A204.1 (cell line): ENCODE measurements around the gene SLC39A6.
A peak's percentile ranks its signal among the peaks of the same experiment; 100 is the strongest.
"Not testable (repeated sequence)": the region's sequence is repeated elsewhere in the genome, so short reads cannot be mapped to it uniquely, and the experiment has no call there.

ENCODE experiments used
- FAIRE-seq: peaks from 2 replicates; lab custom pipeline; 2012; peaks lifted over from hg19 to GRCh38; lab: Jason Lieb, UNC

The SLC39A6 gene, protein sequence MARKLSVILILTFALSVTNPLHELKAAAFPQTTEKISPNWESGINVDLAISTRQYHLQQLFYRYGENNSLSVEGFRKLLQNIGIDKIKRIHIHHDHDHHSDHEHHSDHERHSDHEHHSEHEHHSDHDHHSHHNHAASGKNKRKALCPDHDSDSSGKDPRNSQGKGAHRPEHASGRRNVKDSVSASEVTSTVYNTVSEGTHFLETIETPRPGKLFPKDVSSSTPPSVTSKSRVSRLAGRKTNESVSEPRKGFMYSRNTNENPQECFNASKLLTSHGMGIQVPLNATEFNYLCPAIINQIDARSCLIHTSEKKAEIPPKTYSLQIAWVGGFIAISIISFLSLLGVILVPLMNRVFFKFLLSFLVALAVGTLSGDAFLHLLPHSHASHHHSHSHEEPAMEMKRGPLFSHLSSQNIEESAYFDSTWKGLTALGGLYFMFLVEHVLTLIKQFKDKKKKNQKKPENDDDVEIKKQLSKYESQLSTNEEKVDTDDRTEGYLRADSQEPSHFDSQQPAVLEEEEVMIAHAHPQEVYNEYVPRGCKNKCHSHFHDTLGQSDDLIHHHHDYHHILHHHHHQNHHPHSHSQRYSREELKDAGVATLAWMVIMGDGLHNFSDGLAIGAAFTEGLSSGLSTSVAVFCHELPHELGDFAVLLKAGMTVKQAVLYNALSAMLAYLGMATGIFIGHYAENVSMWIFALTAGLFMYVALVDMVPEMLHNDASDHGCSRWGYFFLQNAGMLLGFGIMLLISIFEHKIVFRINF

GRCh38 chr18:36129300-36130038 is at the start of gene SLC39A6, which contains the start of gene ELP2:
Gene SLC39A6, minus strand, starts transcription at chr18:36129340. Its CDS starts 2,333 bp downstream, at chr18:36127007.
Gene ELP2, plus strand, starts transcription at chr18:36129899. Its CDS starts 35 bp downstream, at chr18:36129934.
- no peak for FAIRE-seq

GRCh38 chr18:36177913-36178312 is 48.8 kb upstream of the SLC39A6 start:
- FAIRE-seq = no peak

DNA sequence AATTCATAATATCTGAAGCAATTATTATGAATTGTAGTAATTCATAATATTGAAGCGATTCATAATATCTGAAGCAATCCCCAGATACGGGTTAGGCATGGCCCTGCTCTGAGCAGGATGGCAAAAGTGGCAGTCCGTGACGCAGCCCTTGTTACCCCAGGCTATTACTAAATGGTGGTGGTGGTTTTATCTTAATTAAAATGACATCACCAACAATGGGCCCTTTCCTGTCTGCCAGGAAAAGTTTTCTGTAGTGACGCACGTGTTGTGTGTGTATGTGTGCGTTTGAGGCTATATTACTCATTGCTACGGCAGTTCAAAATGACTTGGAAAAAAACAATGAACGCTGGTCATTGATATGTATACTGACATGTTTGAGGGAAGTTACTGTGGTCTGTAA is 47.6 kb upstream of the SLC39A6 start:
- no peak for FAIRE-seq

- FAIRE-seq = no peak
Observed at GRCh38 chr18:36176177-36176584, 47.0 kb upstream of the SLC39A6 start.

GRCh38 chr18:36175481-36175880 is 46.3 kb upstream of the SLC39A6 start:
- no peak for FAIRE-seq

DNA sequence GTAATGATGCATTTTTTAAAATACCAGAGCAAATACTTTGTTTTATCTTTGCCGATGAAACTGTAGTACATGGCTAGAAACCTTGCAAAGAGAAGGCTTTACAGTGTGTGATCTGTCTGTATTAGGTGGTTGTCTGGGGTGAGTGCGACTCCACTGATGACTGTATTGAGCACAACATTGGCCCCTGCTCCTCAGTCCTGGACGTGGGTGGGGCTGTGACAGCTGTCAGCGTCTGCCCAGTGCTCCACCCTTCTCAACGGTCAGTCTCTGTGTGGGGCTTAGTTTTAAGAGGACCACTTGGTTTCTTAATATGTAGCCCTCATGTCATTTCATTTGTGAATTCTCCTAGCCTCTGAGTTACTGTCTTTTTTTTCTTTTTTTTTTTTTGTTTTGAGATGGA is 40.8 kb upstream of the SLC39A6 start:
- FAIRE-seq = no peak

GRCh38 chr18:36168296-36168695 is 39.2 kb upstream of the SLC39A6 start:
- not testable (repeated sequence) for FAIRE-seq

- no peak for FAIRE-seq
Observed at GRCh38 chr18:36167692-36168218, 38.6 kb upstream of the SLC39A6 start.

DNA sequence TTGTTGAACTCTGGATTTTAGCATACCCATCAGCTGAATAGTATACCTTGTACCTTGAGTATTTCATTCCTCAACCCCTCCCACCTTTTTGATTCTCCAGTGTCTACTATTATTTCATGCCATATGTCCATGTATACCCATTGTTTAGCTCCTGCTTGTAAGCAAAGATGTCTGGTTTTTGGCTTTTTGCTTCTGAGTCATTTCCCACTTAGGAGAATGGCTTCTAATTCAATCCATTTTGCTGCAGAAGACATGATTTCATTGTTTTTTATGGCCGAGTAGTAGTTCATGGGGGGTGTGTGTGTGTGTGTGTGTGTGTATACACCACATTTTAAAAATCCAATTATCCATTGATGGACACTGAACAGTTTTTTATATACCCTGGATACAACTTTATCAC is 33.8 kb upstream of the SLC39A6 start:
- no peak for FAIRE-seq

- FAIRE-seq = no peak
Observed at GRCh38 chr18:36160959-36161371, 31.8 kb upstream of the SLC39A6 start.

DNA sequence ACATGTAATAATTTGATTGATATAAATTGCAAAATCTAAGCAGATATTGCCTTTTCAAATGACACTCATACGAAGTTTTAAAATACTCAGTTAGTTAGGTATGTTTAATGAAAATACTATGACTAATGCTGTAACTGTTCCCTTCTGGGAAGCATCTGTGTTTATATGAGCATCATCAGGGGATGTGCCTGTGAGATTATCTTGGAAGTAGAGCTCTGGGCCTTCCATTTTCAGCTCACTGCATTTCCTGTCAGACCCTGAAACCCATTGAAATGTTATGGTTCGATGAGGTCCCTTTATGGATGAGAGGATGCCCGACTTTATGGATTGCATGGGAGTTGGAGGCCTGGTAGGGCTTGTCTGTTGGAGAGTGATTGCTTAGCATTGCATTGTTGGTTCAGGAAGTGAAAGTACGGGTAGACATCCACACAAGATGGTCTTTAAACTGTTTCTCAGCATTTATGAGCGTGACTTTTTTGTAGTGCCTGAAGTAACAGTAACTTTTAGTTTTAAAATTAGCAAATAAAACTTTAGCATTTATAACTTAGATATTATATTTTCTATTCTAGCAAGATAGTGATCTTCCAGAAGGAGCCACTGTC is 29.2 kb upstream of the SLC39A6 start:
- no peak for FAIRE-seq

DNA sequence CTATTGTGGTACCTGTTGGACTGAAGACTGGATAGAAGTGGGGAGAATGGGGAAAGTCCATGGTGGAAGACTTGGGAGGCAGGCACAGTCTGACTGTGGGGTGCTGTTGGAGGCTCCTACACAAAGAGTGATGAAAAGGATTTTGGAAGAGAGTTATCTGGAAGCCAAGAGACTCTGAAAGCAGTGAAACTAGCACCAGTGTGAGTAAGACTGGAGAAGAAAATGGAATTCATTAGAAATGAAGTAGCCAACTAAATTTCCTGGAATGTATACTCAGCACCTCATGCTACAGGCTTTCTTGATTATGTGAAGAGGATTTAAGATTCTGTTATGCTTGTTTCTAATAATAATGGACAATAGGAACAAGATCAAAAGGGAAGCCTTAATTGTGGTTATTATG is 28.3 kb upstream of the SLC39A6 start:
- FAIRE-seq = no peak

DNA sequence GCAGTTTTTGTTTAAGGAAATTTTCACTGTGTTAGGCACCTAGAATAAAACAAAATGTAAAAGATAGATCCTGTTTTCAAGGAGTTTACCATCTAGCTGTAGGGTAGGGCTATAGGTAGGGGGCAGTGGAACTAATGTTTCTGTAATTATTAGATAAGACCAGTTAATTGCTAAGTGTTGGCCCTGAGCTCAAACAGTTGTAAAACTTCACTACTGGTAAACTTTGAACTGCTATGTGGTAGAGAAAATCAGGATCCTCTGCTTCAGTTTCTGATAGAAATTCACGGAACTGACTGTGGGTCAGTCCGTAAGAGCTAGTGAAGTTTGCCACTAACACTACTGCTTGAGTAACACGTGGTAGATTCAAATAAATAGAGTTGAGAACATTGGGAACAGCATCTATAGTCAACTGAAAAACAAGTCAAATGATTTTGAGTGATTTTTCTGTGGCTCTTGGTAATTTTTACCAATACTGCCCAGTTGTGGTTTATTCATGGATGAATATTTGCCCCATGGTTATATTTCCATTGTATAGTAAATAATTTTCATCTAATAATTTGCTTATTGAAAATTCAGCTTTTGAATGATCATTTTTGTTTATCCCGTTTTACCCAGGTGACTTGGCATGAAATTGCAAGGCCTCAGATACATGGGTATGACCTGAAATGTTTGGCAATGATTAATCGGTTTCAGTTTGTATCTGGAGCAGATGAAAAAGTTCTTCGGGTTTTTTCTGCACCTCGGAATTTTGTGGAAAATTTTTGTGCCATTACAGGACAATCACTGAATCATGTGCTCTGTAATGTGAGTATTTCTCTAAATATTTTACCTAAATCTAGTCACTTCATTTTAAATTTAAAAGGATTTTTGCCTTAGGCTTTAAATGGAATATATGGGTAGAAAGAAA is 27.0 kb upstream of the SLC39A6 start:
- FAIRE-seq = no peak

DNA sequence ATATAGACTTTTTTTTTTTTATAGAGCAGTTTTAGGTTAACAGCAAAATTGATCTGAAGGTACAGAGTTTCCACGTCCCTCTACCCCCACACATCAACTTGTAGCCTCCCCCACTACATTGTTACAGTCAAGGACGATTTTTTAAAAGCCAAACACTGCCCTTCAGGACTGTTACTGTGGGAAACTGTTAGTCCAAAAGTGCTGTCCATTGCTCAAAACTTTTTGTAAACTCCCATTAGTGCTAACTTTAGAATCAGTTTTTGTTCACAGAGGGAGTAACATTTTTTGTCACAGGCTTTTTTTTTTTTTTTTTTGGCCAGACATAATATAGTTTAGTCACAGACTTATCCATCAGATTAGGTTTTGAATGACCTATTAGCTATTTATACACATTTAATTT is 24.6 kb upstream of the SLC39A6 start:
- no peak for FAIRE-seq

GRCh38 chr18:36153203-36153602 is 24.1 kb upstream of the SLC39A6 start:
- FAIRE-seq = no peak

- no peak for FAIRE-seq
Observed at GRCh38 chr18:36152781-36153180, 23.6 kb upstream of the SLC39A6 start.

DNA sequence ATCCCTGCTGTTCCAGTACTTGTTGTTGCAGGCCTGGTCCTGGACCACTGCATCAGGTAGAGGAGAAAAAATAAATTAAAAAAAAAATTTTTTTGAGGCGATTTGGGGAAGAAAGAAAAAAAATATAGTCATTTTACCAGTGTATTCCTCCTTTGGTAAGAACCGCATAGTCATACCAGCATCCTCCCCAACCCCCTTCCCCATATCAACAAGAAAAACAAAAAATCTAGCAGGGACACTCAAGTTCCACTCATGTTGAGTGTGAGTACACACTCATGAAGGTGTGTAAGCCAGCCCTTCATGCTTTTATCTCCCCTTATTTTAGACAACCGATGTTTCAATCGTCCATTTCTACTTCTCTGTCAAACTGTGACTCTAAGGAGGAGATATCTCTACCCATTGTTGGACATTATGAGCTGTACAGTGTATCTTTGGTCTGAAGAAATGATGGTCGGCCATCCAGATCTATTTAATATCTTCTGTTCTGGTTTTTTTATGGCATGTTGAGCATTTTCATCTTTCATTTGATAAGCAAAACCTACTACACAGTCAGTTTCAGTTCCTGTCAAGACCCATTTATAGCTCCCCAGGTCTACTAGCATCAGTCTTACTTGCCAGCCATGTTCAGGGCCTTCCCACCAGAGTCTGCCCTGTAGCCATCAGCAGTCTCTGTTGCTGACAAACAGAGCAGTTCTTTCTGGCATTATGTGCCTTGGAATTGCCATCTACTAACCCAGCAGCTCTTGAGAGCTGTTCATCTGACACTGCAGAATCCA is 20.6 kb upstream of the SLC39A6 start:
- FAIRE-seq = no peak

GRCh38 chr18:36143391-36143790 is 14.3 kb upstream of the SLC39A6 start:
- no peak for FAIRE-seq

DNA sequence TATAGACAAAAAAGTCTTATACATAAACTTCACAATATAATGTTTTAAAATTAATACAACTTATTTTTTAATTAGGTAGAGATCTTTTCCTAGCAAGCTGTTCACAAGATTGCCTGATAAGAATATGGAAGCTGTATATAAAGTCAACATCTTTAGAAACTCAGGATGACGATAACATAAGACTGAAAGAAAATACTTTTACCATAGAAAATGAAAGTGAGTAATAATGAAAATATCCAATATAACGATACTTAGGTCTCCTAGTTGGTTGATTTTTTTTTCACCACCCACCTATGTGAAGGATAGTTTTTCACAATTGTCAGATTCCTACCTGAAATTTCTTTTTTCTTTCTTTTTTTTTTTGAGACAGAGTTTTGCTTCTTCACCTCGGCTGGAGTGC is 13.6 kb upstream of the SLC39A6 start:
- FAIRE-seq = peak; percentile 66

DNA sequence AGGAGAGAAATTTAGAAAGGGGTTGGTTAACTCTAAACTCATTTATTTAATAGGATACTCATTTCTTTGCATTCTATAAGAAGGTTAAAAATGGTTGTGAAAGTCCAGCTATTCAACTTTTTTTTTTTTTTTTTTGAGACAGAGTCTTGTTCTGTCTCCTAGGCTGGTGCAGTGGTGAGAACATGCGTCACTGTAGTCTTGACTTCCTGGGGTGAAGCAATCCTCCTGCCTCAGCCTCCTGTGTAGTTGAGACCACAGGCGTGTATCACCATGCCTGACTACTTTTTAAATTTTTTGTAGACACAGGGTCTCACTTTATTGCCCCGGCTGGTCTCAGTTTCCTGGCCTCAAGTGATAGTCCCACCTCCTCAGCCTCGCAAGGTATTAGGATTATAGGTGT is 12.4 kb upstream of the SLC39A6 start:
- FAIRE-seq = no peak
